ENCODE data around the gene ARFRP1. TPM values are rescaled to one million over a fixed set of nuclear protein-coding genes. Genes with fewer than 3 reads are reported as not detected.

ARFRP1 gene

Small RNAs within 50 kb of the gene (small RNA-seq; reads per million reads assigned to genes)
- gene LIME1 (not detected), gene TNFRSF6B (not detected)
